Esophagus muscularis mucosa (tissue), 4 donors: ENCODE results near the gene ARFGAP1. TPM values are rescaled to one million over a fixed set of nuclear protein-coding genes. Genes with fewer than 3 reads are reported as not detected.

Experiments
- DNase-seq: peaks from one replicate; pipeline ENCODE4 v3.0.0-alpha.2; 2017; ENCODE audit errors: extremely low spot score
- H3K27ac ChIP-seq, 4 donors: fragments of 200-600 bp; sonication (generic); replicated peaks in 1 of 4; 1 replicate in 3 of 4; 2 replicates in 1 of 4; pipeline ENCODE4 v1.5.1; 2016 to 2019; ENCODE audit warnings: mild to moderate bottlenecking in 1 of 4
- H3K27me3 ChIP-seq, 4 donors: fragments of 200-600 bp; sonication (generic); one replicate each; pipeline versions ENCODE4 v1.5.1 to v1.6.0; 2016 to 2019
- H3K36me3 ChIP-seq, 4 donors: fragments of 200-600 bp; sonication (generic); one replicate each; pipeline ENCODE4 v1.5.1; 2016 to 2019
- H3K4me1 ChIP-seq, 4 donors: fragments of 200-600 bp; sonication (generic); one replicate each; pipeline ENCODE4 v1.5.1; 2016 to 2019
- H3K4me3 ChIP-seq, 4 donors: fragments of 200-600 bp; sonication (generic); 1 replicate in 2 of 4; 2 replicates in 2 of 4; pipeline ENCODE4 v1.5.1; 2016 to 2019; ENCODE audit warnings: mild to moderate bottlenecking in 4 of 4, moderate library complexity in 1 of 4
- H3K9me3 ChIP-seq, 4 donors: fragments of 200-600 bp; sonication (generic); 1 replicate in 3 of 4; 2 replicates in 1 of 4; pipeline ENCODE4 v1.5.1; 2016 to 2019
- CTCF ChIP-seq, 3 experiments: fragments of 200-600 bp in 2 of 3; fragments of 450-650 bp in 1 of 3; sonication (generic) in 2 of 3; IDR thresholded peaks; one replicate each; pipeline ENCODE4 v1.5.1; 2017 to 2019; ENCODE audit warnings: antibody characterized with exemption in 3 of 3, mild to moderate bottlenecking in 2 of 3, moderate library complexity in 1 of 3
- EP300 ChIP-seq: sonication (generic); formaldehyde crosslinking; IDR thresholded peaks from one replicate; pipeline ENCODE4 v1.6.1; 2017; ENCODE audit warnings: antibody characterized with exemption
- POLR2A ChIP-seq: fragments of 450-650 bp; IDR thresholded peaks from one replicate; pipeline ENCODE4 v1.6.1; 2017; ENCODE audit warnings: antibody characterized with exemption, moderate library complexity, mild to moderate bottlenecking, low read depth
- POLR2AphosphoS5 ChIP-seq, 2 donors: sonication (generic); formaldehyde crosslinking; IDR thresholded peaks; one replicate each; pipeline ENCODE4 v1.6.1; 2017; ENCODE audit warnings: antibody characterized with exemption in 2 of 2
- WGBS: methylation state at CpG from one replicate; pipeline ENCODE4 v1.1.5; 2018; 5-methylcytosine and 5-hydroxymethylcytosine counted together
- intact Hi-C: fragments of 100-400 bp; cut with DNase I; formaldehyde crosslinking; loops from one replicate; pipeline ENCODE4 v1.15.1; 2023
- total RNA-seq, 4 donors: library from RNA; depleted of rRNA; stranded (reverse); fragments of >200 nt; gene quantifications; one replicate each; pipeline versions ENCODE4 v1.1.0 to v1.2.1, GENCODE V29; 2016

Gene ARFGAP1
- total RNA-seq, 4 donors from 2014 or later: 35.8 to 50.9 (median 39.5) TPM

GRCh38 chr20:63330940-63331339 lies 58.3 kb downstream of the ARFGAP1 start:
- Histone ChIP-seq H3K9me3 (peaks cover 0 to 7% (median 0%) of the 10 kb centered on the region in 4 donors), H3K4me3 (no peak overlapping the region), H3K27me3 (peaks cover 0 to 96% (median 0%) of the 10 kb centered on the region in 4 donors), H3K27ac (no peak overlapping the region), H3K36me3 (no peaks in the 10 kb centered on the region), H3K4me1 (no peaks in the 10 kb centered on the region)
- TF ChIP-seq EP300 (no peak), POLR2AphosphoS5 (IDR thresholded peaks at IDR 0.05) (no peak), POLR2A (no peak), CTCF (IDR thresholded peaks at IDR 0.05) (no peak)
- no peak for DNase-seq
- intact Hi-C loops: no loop called here
- WGBS: 78% methylated on average over 8 of the region's 13 CpGs

DNA sequence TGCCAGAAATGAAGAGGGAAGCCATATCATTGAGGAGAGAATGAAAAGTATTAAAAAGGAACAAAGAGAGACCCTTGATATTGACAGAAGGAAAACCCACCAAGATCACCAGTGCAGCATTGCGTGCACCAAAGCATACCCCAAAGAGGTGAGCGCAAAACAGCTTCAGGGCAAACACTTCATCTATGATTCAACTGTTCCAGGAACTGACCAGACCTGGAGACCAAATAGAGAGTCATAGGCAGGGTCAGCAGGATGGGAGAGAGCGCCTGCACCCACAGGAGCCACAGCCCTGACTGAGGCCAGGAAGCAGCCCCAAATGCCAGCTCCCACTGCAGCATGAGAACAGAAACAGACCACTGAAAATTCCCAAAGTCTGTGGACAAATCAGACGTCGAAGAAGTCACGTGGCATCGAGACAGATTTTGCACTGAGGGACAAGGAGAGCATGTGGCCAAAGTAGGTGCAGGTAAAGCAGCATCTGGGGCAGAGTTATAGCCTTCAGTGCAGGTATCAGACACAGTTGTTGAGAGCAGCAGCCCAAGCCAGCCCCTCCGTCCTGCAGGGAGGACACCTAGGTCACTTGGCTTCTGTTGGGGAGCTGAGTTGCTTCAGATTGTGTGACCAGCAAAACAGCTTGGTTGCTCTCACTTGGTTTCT lies 59.3 kb downstream of the ARFGAP1 start:
- Histone ChIP-seq H3K27me3 (peaks cover 0 to 98% (median 0%) of the 10 kb centered on the region in 4 donors), H3K9me3 (peaks cover 0 to 7% (median 0%) of the 10 kb centered on the region in 4 donors), H3K4me3 (no peak overlapping the region), H3K27ac (no peak overlapping the region), H3K4me1 (no peaks in the 10 kb centered on the region), H3K36me3 (no peaks in the 10 kb centered on the region)
- intact Hi-C loops: no loop called here
- 92% methylated on average over 8 of the region's 8 CpGs for WGBS
- TF ChIP-seq EP300: no peak
- no peak for TF ChIP-seq POLR2A
- TF ChIP-seq CTCF (IDR thresholded peaks at IDR 0.05): no peak
- no peak for TF ChIP-seq POLR2AphosphoS5 (IDR thresholded peaks at IDR 0.05)
- no peak for DNase-seq

- intact Hi-C loops: no loop called here
- no peak for DNase-seq
- Histone ChIP-seq H3K9me3 (peaks cover 0 to 7% (median 0%) of the 10 kb centered on the region in 4 donors), H3K36me3 (no peaks in the 10 kb centered on the region), H3K4me1 (no peaks in the 10 kb centered on the region), H3K4me3 (no peak overlapping the region), H3K27me3 (peaks cover 0 to 96% (median 2%) of the 10 kb centered on the region in 4 donors), H3K27ac (no peak overlapping the region)
- WGBS: 71% methylated on average over 13 of the region's 22 CpGs
- TF ChIP-seq EP300 (no peak), POLR2AphosphoS5 (IDR thresholded peaks at IDR 0.05) (no peak), CTCF (IDR thresholded peaks at IDR 0.05) (no peak), POLR2A (no peak)
Observed at GRCh38 chr20:63332488-63333240, 60.1 kb downstream of the ARFGAP1 start.

DNA sequence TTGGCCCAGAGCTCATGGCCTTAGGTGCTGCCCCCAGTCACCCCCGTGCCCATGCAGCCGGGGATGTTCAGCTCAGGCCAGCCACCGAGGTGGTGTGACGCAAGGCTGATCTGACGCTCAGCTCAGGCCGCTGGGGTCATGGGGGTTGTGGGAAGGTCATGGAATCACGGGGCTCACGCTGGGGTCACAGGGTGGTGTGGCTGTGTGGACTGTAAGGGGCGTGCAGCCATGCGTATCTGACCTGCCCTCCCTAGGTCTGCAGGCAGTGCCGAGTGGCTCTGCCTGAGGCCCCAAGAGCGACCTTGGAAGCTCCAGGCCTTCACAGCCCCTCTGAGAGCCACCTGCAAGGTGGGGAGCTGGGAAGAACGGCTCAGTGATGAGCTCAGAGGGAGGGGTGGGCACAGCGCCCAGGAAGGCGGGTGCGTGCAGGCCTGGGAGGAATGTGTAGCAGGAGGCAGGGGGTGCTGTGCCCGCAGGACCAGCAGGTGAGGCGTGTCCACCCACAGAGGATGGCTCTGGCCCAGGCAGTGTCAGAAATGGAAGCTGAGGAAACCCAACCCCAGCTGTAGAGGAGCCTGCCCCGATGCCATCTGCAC lies 60.7 kb downstream of the ARFGAP1 start:
- intact Hi-C loops: no loop called here

More for the DNA sequence above, 60.7 kb downstream of the ARFGAP1 start:
- 82% methylated on average over 11 of the region's 19 CpGs for WGBS
- H3K36me3 ChIP-seq: no peaks in the 10 kb centered on the region
- peaks cover 0 to 7% (median 0%) of the 10 kb centered on the region in 4 donors for H3K9me3 ChIP-seq
- H3K4me1 ChIP-seq: no peaks in the 10 kb centered on the region
- no peak overlapping the region for H3K27ac ChIP-seq
- H3K27me3 ChIP-seq: peaks cover 0 to 97% (median 3%) of the 10 kb centered on the region in 4 donors
- DNase-seq: no peak
- H3K4me3 ChIP-seq: no peak overlapping the region
- TF ChIP-seq EP300: no peak
- no peak for TF ChIP-seq POLR2A
- no peak for TF ChIP-seq POLR2AphosphoS5 (IDR thresholded peaks at IDR 0.05)
- TF ChIP-seq CTCF (IDR thresholded peaks at IDR 0.05): no peak
